Astrocyte of the hippocampus (primary cell): ENCODE data around the gene PDE6H.

Source experiments
- DNase-seq: peaks from one replicate; pipeline ENCODE4 v3.0.0; 2011; ENCODE audit warnings: low read depth, low spot score

PDE6H gene

DNA sequence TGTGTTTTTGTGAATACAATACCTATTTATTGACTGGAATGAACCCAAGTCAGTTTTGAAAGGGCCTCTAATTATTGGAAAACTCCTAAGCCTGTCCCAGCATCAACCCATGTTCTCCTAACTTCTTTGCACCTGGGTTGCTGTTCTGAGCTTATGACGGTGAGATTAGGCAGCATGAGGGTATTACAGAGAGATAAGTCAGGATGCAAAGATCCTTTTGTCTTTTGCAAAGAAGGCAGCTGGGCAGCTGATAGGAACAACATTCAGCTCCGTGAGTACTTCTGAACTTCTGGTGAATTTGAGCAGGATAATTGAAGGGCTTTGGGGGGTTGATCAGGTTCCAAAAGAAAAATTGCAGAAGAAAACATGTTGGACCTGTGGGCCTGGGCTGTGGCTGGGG, at the start of gene PDE6H:
TSS of gene PDE6H (plus strand) at position 227 of the 400 bp plus-strand sequence. CDS start 4,971 bp downstream, outside the sequence.
- DNase-seq, result no peak

- DNase-seq, result no peak
These were observed 48.9 kb upstream of the PDE6H start for GRCh38 chr12:14923944-14924343.

GRCh38 chr12:14924541-14924940, 48.3 kb upstream of the PDE6H start:
- DNase-seq, result no peak

DNA sequence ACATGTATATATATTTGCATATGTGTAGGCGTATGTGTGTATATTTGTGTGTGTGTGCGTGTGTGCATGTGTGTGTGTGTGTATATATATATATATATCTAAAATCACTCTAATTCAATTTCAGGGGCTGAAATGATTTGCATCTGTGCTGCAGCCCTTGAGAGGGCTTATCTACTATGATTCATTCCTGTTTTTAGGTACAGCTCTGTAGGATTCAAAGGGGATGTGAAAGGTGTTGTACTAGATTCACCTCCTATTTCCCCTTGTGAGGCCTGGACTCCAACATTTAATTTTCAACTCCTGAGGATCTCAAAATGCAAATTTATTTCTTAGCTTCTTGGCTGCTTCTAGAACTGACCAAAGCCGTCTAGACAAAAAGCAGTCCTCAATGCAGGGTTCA, 45.6 kb upstream of the PDE6H start:
- DNase-seq, result no peak

DNA sequence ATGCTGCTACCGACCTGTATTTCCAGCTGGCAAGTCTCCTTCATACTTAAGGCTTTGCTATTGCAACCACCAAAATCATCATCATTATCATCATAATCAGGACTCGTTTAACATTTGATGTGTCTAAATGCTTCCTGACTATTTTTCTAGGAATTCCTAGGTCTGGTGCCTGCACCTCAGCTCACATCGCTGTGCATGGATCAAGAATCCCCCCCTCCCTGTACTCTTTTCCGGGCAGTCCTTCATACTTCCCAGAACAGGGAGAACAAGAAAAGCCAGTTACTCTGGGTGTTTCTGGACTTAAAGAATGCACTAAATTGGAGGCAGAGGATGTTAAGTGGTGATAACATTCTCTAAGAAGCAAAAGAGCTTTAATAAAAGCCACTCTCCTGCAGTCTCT, 43.9 kb upstream of the PDE6H start:
- DNase-seq, result peak; percentile 28

- no peak for DNase-seq
These were observed 42.5 kb upstream of the PDE6H start for GRCh38 chr12:14930299-14930698.

DNA sequence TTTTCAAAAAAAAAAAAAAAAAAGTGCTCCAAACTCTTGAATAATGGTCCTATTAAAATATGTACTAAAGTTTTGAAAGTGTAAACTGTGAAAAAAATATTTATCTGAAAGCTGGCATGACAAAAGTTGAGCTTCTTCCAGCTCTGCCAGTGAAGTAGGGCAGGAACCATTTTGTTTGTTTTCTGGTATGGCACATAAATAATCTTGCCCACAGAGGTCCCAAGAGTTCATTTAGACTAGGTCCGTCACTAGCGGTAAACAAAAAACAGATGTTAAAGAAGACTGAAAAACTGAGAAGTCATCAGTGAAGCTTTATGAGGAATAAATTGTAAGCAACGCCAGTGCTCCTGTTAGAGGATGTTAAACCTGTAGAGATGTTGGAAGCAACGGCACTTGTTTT, 41.5 kb upstream of the PDE6H start:
- no peak for DNase-seq

GRCh38 chr12:14931791-14932560, 40.9 kb upstream of the PDE6H start:
- no peak for DNase-seq

DNA sequence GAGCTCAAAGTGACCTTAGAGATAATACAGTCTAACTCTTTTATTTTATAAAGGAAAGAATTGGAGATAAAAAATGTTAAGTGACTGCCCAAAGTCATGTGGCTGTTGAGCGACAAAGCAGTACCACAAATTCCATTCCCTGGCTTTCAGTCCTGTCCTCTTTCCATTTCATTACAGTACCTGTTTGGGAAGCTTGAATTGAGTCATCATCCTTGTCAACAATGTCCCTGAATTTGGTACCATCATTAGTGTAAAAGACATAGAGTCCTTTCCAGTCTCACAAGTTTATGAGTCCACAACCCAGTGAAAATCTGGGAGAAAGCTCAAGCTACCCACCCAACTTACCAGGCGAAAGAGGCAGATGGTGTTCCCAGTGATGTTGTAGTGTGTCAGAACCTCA, 38.3 kb upstream of the PDE6H start:
- DNase-seq, result no peak

DNA sequence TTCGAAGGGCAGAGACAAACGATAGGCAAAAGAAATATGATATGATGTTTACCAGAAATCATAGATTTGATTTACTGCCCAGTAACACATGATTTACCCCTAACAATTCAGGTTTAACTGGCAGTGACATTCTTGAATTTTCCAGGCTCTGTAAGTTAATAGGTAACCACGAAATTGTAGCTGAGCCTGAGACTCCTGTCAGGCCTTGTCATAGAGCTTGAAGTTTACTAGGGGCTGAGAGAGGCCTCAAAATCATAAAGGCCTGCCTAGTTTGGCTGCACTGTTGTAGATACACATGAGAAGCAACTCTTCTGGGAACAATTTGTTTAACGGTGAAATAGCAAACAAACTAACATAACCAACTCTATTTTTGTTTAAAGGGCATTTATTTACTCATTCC, 37.8 kb upstream of the PDE6H start:
- no peak for DNase-seq

GRCh38 chr12:14936224-14936861, 36.5 kb upstream of the PDE6H start:
- no peak for DNase-seq

- DNase-seq, result no peak
These were observed 35.8 kb upstream of the PDE6H start for GRCh38 chr12:14937014-14937413.

DNA sequence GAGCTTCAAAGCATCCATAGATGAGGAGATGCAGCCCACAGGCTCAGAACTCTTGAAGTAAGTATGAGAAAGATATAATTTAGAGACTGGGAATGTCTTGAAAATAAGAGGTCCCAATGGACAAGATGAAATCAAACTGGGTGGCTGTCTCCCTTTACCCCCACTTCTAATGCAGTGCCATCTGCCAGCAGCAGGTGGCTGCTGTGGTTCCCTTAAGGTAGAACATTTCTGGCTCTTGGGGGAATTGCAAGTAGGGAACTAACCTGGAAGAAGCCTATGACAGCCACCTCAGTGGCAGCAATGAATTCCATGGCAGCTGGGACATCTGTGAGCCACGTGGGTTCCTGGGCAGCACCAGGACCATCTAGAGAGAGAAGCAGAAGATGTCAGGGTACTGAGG, 35.2 kb upstream of the PDE6H start:
- DNase-seq, result no peak

DNA sequence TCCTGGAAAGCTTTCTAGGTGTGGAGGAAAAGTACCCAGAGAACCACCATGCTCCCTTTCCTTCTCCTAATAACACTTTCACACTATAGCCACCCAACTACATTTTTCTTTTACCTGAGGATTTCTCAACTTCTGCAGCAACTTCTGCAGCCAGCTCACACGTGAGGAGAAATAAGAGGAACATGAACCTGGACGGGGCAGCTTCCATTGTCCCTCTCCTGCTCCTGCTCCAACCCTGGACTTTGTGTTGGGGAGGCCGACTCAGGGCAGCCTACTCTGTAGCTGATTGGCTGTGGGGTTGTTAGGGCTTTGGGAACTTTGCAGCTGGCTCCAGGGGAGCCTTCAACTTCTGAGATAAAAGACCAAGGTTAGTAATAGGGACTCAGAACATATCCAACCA, 34.5 kb upstream of the PDE6H start, which contains the start of gene ERP27:
TSS of gene ERP27 (minus strand) at position 237 of the 400 bp plus-strand sequence. CDS start at position 208, 29 bp downstream.
- DNase-seq, result no peak

- no peak for DNase-seq
These were observed 31.5 kb upstream of the PDE6H start for GRCh38 chr12:14941369-14941768.

GRCh38 chr12:14942196-14942931, 30.5 kb upstream of the PDE6H start:
- DNase-seq, result no peak

DNA sequence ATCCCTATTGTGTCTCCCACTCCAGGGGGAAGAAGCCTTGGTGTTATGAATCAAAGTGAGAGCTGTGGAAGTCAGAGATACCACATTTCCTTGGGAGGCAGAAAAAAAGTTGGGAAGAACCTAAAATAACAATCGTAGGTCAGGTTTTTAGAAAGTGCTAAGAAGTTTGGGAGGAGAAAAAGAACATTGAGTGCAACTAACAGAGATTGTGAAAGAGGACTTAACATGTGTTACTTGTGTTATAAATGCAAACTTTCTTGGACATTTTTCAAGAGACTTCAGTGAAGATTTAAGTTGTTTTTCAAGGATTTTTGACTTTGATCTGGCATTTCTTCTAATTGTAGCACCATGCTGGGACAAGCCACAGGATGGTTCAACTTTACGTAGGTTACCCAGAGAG, 26.7 kb upstream of the PDE6H start:
- DNase-seq, result no peak

DNA sequence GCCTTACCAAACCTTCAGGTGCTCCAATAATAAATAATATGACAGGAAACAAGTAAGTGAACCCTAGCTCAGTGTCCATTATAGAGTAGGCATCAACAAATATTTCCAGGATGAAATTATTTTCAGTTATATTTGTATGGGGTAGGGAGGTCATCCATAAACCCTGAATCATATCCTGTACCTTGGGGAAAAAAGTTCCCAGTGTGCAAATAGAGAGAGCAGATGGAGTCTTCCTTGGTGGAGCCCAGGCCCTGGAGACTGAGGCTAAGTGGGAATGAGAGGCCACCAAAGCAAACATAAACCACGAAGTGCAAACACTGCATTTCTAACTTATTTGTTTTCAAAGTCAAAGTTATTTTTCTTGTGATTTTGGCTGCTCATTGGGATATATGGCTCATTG, 26.0 kb upstream of the PDE6H start:
- no peak for DNase-seq

DNA sequence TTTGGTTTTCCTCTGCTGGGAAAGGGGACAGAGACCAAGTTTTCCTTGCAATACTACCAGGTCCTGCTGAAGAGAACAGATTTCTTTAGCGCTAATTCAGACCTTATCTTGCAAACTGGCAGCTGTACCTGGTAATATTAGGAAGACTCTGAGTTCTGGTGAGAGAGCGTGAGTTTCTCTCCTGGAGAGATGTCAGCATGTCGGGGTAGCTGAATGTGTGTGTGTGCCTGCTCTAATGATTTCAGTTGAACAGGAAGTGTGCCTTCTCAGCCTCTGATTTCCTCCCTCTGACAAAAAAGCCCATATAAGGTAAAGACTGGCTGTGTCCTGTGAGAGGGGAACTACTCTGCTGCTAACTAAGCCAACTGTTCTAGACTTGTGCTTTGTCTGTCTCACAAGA, 24.2 kb upstream of the PDE6H start:
- peak; percentile 77 for DNase-seq

GRCh38 chr12:14949631-14950030, 23.2 kb upstream of the PDE6H start:
- DNase-seq, result no peak

DNA sequence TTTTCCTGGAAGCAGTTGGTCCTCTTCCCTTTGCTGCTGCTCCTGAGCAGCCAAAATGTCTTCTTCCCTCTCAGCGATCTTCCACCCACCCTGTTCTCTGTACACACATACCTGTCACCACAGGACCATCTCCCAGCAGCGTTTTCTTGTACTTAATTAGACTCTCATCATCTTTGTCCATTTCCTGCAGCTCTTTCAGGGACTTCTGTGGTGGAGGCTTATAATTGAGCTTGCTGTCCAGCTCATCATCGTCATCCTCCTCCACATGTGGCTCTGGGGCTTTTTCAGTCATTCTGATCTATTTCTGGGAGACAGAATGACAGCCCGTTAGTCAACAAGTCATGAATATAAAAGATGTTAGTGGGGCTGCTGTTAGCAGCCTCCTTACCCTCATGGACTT, 22.4 kb upstream of the PDE6H start:
- no peak for DNase-seq

DNA sequence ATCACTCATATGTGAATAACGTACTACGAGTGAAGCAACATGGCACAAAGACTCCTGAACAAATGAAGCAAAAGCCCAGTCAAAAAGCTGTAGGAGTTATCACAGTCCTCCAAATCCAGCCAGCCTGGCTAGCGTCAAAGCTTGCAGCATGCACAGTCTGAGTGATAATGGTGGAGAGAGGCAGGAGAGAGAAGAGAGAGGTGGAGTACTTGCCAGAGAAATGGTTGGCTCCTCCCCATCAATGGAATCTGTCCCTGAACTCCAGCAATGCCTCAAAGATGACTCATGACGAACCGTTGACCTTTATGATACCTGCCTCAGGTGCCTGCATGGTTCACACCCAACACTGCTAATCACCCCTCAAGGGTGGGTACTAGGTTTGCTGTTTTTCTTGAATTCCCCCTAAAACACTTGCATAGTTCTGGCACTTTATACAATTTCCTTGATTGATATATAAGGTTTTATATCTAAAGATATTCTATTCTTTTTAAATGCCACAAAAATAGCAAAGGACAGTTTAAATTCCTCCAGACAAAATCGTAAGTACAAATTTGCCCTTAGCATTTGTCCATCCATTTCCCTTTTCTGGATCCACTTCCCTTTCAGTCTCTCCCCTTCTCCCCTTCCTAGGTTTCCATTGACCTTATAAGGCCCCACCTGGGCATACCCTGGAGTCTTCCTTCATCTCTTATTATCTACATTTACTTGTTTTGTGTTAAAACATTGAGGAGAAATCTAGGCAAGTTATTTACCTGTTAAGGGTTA, 21.7 kb upstream of the PDE6H start:
- DNase-seq, result peak; percentile 25
